HepG2 (cell line): ENCODE measurements around the gene BIRC3. TPM values are rescaled to one million over a fixed set of nuclear protein-coding genes. Genes with fewer than 3 reads are reported as not detected.
A peak's percentile ranks its signal among the peaks of the same experiment; 100 is the strongest.

Experiments
- ARNT ChIP-seq: fragments of 450-650 bp; IDR thresholded peaks from 2 replicates; pipeline ENCODE4 v1.6.1; 2017
- BRCA1 ChIP-seq: sonication (generic); formaldehyde crosslinking; IDR thresholded peaks from 2 replicates; pipeline ENCODE4 v1.4.0; 2020; ENCODE audit warnings: missing genetic modification reagents
- ELF1 ChIP-seq: sonication (generic); formaldehyde crosslinking; IDR thresholded peaks from 2 replicates; pipeline ENCODE4 v1.4.0; 2020; ENCODE audit warnings: missing genetic modification reagents
- HHEX ChIP-seq: IDR thresholded peaks from 2 replicates; pipeline ENCODE4 v1.6.1; 2016; ENCODE audit warnings: control low read depth
- MBNL3 ChIP-seq: fragments of 250-450 bp; sonication (Bioruptor Pico); conservative IDR thresholded peaks from 2 replicates; pipeline ENCODE4 v1.8.0; 2022; ENCODE audit warnings: mild to moderate bottlenecking, inconsistent platforms
- NCOA2 ChIP-seq: sonication (generic); formaldehyde crosslinking; IDR thresholded peaks from 2 replicates; pipeline ENCODE4 v1.8.0; 2022; ENCODE audit warnings: inconsistent platforms
- NFIB ChIP-seq: sonication (generic); formaldehyde crosslinking; IDR thresholded peaks from 2 replicates; pipeline ENCODE4 v1.9.0; 2021; ENCODE audit warnings: missing genetic modification reagents, mild to moderate bottlenecking, borderline replicate concordance
- REXO4 ChIP-seq: sonication (generic); formaldehyde crosslinking; IDR thresholded peaks from 2 replicates; pipeline ENCODE4 v1.8.0; 2022; ENCODE audit warnings: missing genetic modification reagents, mild to moderate bottlenecking, borderline replicate concordance
- SALL2 ChIP-seq: sonication (generic); formaldehyde crosslinking; IDR thresholded peaks from 2 replicates; pipeline ENCODE4 v1.8.1; 2023; ENCODE audit warnings: mild to moderate bottlenecking, missing genetic modification reagents, inconsistent platforms
- U2AF2 ChIP-seq: fragments of 200-400 bp; formaldehyde crosslinking; IDR thresholded peaks from 2 replicates; pipeline ENCODE4 v1.6.1; 2017; ENCODE audit warnings: low read depth, mild to moderate bottlenecking, low read length
- ZNF205 ChIP-seq: IDR thresholded peaks from 2 replicates; pipeline ENCODE4 v1.6.1; 2018; ENCODE audit warnings: missing biosample characterization, missing genetic modification reagents
- ZNF543 ChIP-seq: sonication (generic); formaldehyde crosslinking; IDR thresholded peaks from 2 replicates; pipeline ENCODE4 v1.4.0; 2020; ENCODE audit warnings: mild to moderate bottlenecking, missing genetic modification reagents
- ZNF549 ChIP-seq: sonication (generic); formaldehyde crosslinking; IDR thresholded peaks from 2 replicates; pipeline ENCODE4 v1.5.0; 2020; ENCODE audit warnings: missing genetic modification reagents
- ZNF558 ChIP-seq: sonication (generic); formaldehyde crosslinking; IDR thresholded peaks from 2 replicates; pipeline ENCODE4 v1.9.0; 2022; ENCODE audit warnings: mild to moderate bottlenecking, missing genetic modification reagents, borderline replicate concordance
- ZNF572 ChIP-seq: sonication (generic); formaldehyde crosslinking; IDR thresholded peaks from 2 replicates; pipeline ENCODE4 v1.5.1; 2020; ENCODE audit warnings: mild to moderate bottlenecking, missing genetic modification reagents
- ZNF652 ChIP-seq: IDR thresholded peaks from 2 replicates; pipeline ENCODE4 v1.6.1; 2016; ENCODE audit warnings: low read depth, borderline replicate concordance
- polyA plus RNA-seq, 8 experiments: library from polyadenylated mRNA; depleted of rRNA in 3 of 8; stranded (reverse) in 7 of 8; unstranded in 1 of 8; fragments of >200 nt; fragmentation: Illumina TruSeq in 4 of 8; extraction: Trizol in 4 of 8; gene quantifications; 2 replicates each; pipeline versions ENCODE4 v1.2.1 to v1.2.3, GENCODE V29; 2011 to 2016; ENCODE audit warnings: low read depth in 4 of 8, missing spikeins in 1 of 8, mixed read lengths in 1 of 8; ENCODE audit not compliant: insufficient read depth in 1 of 8
- total RNA-seq, 5 experiments: library from RNA; depleted of rRNA; stranded (reverse); fragments of >200 nt; fragmentation: Illumina TruSeq; extraction: Trizol; gene quantifications; 2 replicates each; pipeline ENCODE4 v1.2.3, GENCODE V29; 2016; ENCODE audit warnings: low read depth in 1 of 5
- TF ChIP-seq, protein P1 (sequence below): IDR thresholded peaks from 2 replicates; pipeline ENCODE4 v1.6.1; 2018; ENCODE audit warnings: missing genetic modification reagents, mild to moderate bottlenecking, missing compliant biosample characterization
- TF ChIP-seq, protein P2 (sequence below): sonication (generic); formaldehyde crosslinking; IDR thresholded peaks from 2 replicates; pipeline ENCODE4 v1.4.0; 2020; ENCODE audit warnings: missing genetic modification reagents, low read depth, mild to moderate bottlenecking, borderline replicate concordance
- TF ChIP-seq, protein P3 (sequence below): sonication (generic); formaldehyde crosslinking; IDR thresholded peaks from 2 replicates; pipeline ENCODE4 v1.8.0; 2022; ENCODE audit warnings: mild to moderate bottlenecking, missing genetic modification reagents, moderate library complexity
- TF ChIP-seq, protein P4 (sequence below): sonication (generic); formaldehyde crosslinking; IDR thresholded peaks from 2 replicates; pipeline ENCODE4 v1.4.0; 2020; ENCODE audit warnings: missing genetic modification reagents
- TF ChIP-seq, protein P5 (sequence below): sonication (generic); formaldehyde crosslinking; IDR thresholded peaks from 2 replicates; pipeline ENCODE4 v1.9.0; 2021; ENCODE audit warnings: missing genetic modification reagents, borderline replicate concordance
- TF ChIP-seq, protein P6 (sequence below): sonication (generic); formaldehyde crosslinking; IDR thresholded peaks from 2 replicates; pipeline ENCODE4 v1.4.0; 2020; ENCODE audit warnings: mild to moderate bottlenecking, missing genetic modification reagents

The BIRC3 gene
- total and polyA plus RNA-seq, 2 of the 13 experiments (the other 11 are each of a cell fraction or from before 2014, with no cell fraction given): 0.41 to 4.2 TPM

DNA sequence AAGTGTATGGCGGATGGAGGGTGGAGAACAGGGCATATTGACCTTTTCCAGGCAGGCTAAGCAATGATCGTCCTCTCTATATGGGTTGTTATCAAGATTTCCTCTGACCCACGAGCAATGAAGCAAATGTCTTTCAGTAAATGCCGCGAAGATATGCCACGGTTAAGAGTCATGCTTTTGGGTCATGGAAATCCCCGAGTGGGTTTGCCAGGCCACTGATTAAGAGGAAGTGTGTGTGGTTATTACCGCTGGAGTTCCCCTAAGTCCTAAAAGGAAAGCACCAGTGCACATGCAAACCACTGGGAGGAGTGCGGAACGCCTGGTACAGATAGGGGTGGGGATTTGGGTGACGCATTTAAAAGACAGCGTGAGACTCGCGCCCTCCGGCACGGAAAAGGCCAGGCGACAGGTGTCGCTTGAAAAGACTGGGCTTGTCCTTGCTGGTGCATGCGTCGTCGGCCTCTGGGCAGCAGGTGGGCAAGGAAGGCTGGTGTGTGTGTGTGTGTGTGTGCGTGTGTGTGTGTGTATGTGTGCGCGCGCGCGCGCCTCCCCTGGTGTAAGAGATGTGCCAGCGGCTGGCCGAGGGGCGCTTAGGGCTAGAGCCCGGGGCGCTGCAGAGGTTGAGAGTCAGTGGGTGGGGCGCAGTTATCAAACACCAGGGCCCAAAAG is at the start of gene BIRC3 (continued):
- TF ChIP-seq, protein P1, sequence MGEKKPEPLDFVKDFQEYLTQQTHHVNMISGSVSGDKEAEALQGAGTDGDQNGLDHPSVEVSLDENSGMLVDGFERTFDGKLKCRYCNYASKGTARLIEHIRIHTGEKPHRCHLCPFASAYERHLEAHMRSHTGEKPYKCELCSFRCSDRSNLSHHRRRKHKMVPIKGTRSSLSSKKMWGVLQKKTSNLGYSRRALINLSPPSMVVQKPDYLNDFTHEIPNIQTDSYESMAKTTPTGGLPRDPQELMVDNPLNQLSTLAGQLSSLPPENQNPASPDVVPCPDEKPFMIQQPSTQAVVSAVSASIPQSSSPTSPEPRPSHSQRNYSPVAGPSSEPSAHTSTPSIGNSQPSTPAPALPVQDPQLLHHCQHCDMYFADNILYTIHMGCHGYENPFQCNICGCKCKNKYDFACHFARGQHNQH (CRISPR knock-in tag): peak; percentile 37; the same call in 1 of the 2 replicates
- TF ChIP-seq U2AF2 (no peak), ELF1 (CRISPR knock-in tag) (0 out of 2 replicates have a peak, but pooled peaks have one; percentile 23), MBNL3 (CRISPR knock-in tag) (no peak), REXO4 (CRISPR knock-in tag) (peak; percentile 70; the same call in 1 of the 2 replicates), SALL2 (CRISPR knock-in tag) (no peak), NFIB (CRISPR knock-in tag) (no peak), ZNF549 (CRISPR knock-in tag) (no peak), BRCA1 (CRISPR knock-in tag) (no peak), ZNF558 (CRISPR knock-in tag) (no peak), HHEX (no peak), ZNF543 (CRISPR knock-in tag) (no peak), ARNT (no peak), ZNF205 (no peak), ZNF652 (CRISPR knock-in tag) (no peak), NCOA2 (CRISPR knock-in tag) (no peak), ZNF572 (CRISPR knock-in tag) (0 out of 2 replicates have a peak, but pooled peaks have one; percentile 25)
- TF ChIP-seq, protein P2, sequence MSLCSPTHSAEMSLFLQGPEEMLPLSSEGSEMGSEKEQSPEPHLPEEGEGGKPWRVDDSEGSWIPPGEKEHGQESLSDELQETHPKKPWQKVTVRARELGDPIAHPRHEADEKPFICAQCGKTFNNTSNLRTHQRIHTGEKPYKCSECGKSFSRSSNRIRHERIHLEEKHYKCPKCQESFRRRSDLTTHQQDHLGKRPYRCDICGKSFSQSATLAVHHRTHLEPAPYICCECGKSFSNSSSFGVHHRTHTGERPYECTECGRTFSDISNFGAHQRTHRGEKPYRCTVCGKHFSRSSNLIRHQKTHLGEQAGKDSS (CRISPR knock-in tag): peak; percentile 74; the same call in 1 of the 2 replicates
- TF ChIP-seq, protein P3, sequence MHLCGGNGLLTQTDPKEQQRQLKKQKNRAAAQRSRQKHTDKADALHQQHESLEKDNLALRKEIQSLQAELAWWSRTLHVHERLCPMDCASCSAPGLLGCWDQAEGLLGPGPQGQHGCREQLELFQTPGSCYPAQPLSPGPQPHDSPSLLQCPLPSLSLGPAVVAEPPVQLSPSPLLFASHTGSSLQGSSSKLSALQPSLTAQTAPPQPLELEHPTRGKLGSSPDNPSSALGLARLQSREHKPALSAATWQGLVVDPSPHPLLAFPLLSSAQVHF (CRISPR knock-in tag): no peak
- TF ChIP-seq, protein P4, sequence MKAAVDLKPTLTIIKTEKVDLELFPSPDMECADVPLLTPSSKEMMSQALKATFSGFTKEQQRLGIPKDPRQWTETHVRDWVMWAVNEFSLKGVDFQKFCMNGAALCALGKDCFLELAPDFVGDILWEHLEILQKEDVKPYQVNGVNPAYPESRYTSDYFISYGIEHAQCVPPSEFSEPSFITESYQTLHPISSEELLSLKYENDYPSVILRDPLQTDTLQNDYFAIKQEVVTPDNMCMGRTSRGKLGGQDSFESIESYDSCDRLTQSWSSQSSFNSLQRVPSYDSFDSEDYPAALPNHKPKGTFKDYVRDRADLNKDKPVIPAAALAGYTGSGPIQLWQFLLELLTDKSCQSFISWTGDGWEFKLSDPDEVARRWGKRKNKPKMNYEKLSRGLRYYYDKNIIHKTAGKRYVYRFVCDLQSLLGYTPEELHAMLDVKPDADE (CRISPR knock-in tag): no peak
- TF ChIP-seq, protein P5, sequence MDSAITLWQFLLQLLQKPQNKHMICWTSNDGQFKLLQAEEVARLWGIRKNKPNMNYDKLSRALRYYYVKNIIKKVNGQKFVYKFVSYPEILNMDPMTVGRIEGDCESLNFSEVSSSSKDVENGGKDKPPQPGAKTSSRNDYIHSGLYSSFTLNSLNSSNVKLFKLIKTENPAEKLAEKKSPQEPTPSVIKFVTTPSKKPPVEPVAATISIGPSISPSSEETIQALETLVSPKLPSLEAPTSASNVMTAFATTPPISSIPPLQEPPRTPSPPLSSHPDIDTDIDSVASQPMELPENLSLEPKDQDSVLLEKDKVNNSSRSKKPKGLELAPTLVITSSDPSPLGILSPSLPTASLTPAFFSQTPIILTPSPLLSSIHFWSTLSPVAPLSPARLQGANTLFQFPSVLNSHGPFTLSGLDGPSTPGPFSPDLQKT (CRISPR knock-in tag): no peak
- TF ChIP-seq, protein P6, sequence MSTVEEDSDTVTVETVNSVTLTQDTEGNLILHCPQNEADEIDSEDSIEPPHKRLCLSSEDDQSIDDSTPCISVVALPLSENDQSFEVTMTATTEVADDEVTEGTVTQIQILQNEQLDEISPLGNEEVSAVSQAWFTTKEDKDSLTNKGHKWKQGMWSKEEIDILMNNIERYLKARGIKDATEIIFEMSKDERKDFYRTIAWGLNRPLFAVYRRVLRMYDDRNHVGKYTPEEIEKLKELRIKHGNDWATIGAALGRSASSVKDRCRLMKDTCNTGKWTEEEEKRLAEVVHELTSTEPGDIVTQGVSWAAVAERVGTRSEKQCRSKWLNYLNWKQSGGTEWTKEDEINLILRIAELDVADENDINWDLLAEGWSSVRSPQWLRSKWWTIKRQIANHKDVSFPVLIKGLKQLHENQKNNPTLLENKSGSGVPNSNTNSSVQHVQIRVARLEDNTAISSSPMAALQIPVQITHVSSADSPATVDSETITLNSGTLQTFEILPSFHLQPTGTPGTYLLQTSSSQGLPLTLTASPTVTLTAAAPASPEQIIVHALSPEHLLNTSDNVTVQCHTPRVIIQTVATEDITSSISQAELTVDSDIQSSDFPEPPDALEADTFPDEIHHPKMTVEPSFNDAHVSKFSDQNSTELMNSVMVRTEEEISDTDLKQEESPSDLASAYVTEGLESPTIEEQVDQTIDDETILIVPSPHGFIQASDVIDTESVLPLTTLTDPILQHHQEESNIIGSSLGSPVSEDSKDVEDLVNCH (CRISPR knock-in tag): no peak
